Nephron progenitor cell (in vitro differentiated cells): ENCODE data around the gene OR10G3.
A peak's percentile ranks its signal among the peaks of the same experiment; 100 is the strongest.

Source experiments
- DNase-seq: peaks from one replicate; pipeline ENCODE4 v3.0.0; 2021
- H3K27ac Mint-ChIP-seq: 2 replicates; pipeline ENCODE4 v1.8.0; 2021; ENCODE audit warnings: mild to moderate bottlenecking, moderate library complexity, mixed read lengths
- H3K27me3 Mint-ChIP-seq: 2 replicates; pipeline ENCODE4 v1.8.0; 2021; ENCODE audit warnings: mild to moderate bottlenecking, low read depth, mixed read lengths; ENCODE audit not compliant: poor library complexity
- H3K36me3 Mint-ChIP-seq: 2 replicates; pipeline ENCODE4 v1.8.0; 2021; ENCODE audit warnings: low read depth, mixed read lengths
- H3K4me1 Mint-ChIP-seq: 2 replicates; pipeline ENCODE4 v1.8.0; 2021; ENCODE audit warnings: mixed read lengths
- H3K4me3 Mint-ChIP-seq: 2 replicates; pipeline ENCODE4 v1.8.0; 2021; ENCODE audit warnings: mild to moderate bottlenecking, moderate library complexity, mixed read lengths
- H3K9me3 Mint-ChIP-seq: 2 replicates; pipeline ENCODE4 v1.8.0; 2021; ENCODE audit warnings: mild to moderate bottlenecking, moderate library complexity, mixed read lengths
- CTCF ChIP-seq: fragments of 200-600 bp; sonication (generic); IDR thresholded peaks from 2 replicates; pipeline ENCODE4 v1.5.0; 2021; ENCODE audit warnings: antibody characterized with exemption

Gene OR10G3

GRCh38 chr14:21589317-21589716 is 9.4 kb upstream of the OR10G3 start:
- no peaks in the 10 kb centered on the region for H3K4me1 Mint-ChIP-seq
- TF ChIP-seq CTCF = no peak
- no peaks in the 10 kb centered on the region for H3K36me3 Mint-ChIP-seq
- no peak overlapping the region for H3K27ac Mint-ChIP-seq
- peaks cover 20% of the 10 kb centered on the region for H3K27me3 Mint-ChIP-seq
- no peak for DNase-seq
- H3K9me3 Mint-ChIP-seq = peaks cover 21% of the 10 kb centered on the region
- H3K4me3 Mint-ChIP-seq = no peak overlapping the region

DNA sequence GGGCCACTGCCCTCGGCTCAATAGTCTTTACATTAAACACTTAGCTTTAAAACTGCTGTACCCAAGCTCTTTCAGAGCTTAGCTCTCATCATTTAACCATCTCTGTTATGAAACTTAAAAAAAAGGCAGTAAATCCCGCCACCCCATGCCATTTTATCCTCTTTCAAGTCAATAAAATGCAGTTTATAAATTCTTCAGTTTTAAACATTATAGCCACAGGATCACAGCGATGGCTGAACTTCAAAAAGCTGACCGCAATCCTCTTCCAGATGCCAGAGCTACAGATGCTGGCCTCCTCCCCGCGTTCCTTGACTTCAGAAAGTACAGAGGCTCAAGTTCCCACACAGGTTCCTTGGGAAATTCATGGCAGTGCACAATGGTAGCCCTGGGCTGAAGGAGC is 4.2 kb downstream of the OR10G3 start:
- DNase-seq = no peak
- Mint-ChIP-seq H3K36me3 (no peaks in the 10 kb centered on the region), H3K27me3 (peaks cover 14% of the 10 kb centered on the region), H3K4me3 (no peak overlapping the region), H3K9me3 (peaks cover 19% of the 10 kb centered on the region), H3K4me1 (no peaks in the 10 kb centered on the region), H3K27ac (no peak overlapping the region)
- TF ChIP-seq CTCF = no peak

DNA sequence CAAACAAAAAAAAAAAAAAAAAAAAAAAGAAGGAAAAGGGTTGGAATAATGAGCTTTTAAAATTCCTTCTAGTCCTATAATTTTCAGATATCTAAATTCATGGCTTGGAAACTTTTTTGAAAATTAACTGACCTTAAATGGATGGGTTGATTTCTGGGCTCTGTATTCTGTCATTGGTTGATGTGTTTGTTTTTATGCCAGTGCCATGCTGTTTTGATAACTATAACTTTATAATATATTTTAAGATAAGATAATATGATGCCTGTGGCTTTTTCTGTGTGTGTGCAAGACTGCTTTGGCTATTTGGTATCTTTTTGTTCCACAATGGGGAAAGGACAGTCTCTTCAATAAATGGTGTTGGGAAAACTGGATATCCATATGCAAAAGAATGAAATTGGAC is 7.3 kb downstream of the OR10G3 start:
- no peak overlapping the region for H3K27ac Mint-ChIP-seq
- H3K4me1 Mint-ChIP-seq = no peaks in the 10 kb centered on the region
- H3K4me3 Mint-ChIP-seq = no peak overlapping the region
- no peak for TF ChIP-seq CTCF
- no peaks in the 10 kb centered on the region for H3K36me3 Mint-ChIP-seq
- H3K27me3 Mint-ChIP-seq = peaks cover 16% of the 10 kb centered on the region
- peaks cover 19% of the 10 kb centered on the region for H3K9me3 Mint-ChIP-seq
- no peak for DNase-seq

- H3K4me3 Mint-ChIP-seq = peak overlapping the region; percentile 7
- H3K9me3 Mint-ChIP-seq = no peaks in the 10 kb centered on the region
- peak overlapping the region; percentile 27 for H3K27ac Mint-ChIP-seq
- no peaks in the 10 kb centered on the region for H3K36me3 Mint-ChIP-seq
- no peak for TF ChIP-seq CTCF
- no peaks in the 10 kb centered on the region for H3K27me3 Mint-ChIP-seq
- no peak for DNase-seq
- peaks cover 40% of the 10 kb centered on the region for H3K4me1 Mint-ChIP-seq
These were observed 21.1 kb downstream of the OR10G3 start for GRCh38 chr14:21558703-21559170.

DNA sequence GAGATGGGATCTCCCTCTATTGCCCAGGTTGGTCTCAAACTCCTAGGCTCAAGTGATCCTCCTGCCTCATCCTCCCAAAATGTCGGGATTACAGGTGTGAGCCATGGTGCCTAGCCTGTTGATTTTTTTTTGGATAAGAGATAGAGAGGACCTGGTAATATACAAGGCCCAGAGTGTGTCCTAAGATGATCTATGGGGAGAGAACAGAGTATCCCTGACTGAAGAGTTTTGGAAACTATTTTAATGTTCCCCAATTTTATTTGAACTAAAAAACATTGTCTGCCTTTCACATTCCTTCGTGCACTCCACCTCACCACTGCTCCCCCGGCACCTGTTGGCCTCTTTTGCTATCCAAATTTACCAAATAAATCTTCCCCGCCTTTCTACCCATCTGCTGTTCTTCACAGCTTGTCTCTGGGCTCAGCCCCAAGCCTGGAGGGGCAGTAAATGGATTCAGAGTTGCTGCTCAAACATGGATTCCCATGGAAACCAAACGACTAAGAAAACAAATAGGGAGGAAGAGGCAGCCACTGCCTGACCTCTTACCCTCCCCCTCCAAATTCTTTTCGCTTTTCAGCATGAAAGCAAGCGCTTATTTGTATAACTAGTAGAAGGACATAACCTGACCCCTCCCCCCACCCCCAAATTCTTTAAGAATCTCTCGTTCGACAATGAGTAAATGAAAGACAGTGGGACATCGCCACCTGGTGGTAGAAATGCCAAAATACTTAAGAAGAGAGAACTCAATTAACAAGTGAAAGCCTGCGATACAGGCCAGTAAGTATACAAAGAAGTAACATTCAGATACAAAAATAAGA is 22.6 kb downstream of the OR10G3 start:
- TF ChIP-seq CTCF = peak; percentile 71
- Mint-ChIP-seq H3K4me1 (peaks cover 40% of the 10 kb centered on the region), H3K4me3 (peak overlapping the region; percentile 69), H3K27ac (peak overlapping the region; percentile 99), H3K36me3 (no peaks in the 10 kb centered on the region), H3K9me3 (no peaks in the 10 kb centered on the region), H3K27me3 (no peaks in the 10 kb centered on the region)
- peak; percentile 83 for DNase-seq
